WI38 (cell line): ENCODE data around the gene AGAP1.
A peak's percentile ranks its signal among the peaks of the same experiment; 100 is the strongest.

Experiments used
- H3K4me3 ChIP-seq: 2 replicates; pipeline ENCODE4 v1.5.1; 2011; ENCODE audit warnings: low read depth, mild to moderate bottlenecking, control low read depth, low read length
- TF ChIP-seq, protein P1 (sequence below): IDR thresholded peaks from 2 replicates; pipeline ENCODE4 v1.5.1; 2012; ENCODE audit warnings: low read depth, mild to moderate bottlenecking, control low read depth, low read length

The AGAP1 gene

DNA sequence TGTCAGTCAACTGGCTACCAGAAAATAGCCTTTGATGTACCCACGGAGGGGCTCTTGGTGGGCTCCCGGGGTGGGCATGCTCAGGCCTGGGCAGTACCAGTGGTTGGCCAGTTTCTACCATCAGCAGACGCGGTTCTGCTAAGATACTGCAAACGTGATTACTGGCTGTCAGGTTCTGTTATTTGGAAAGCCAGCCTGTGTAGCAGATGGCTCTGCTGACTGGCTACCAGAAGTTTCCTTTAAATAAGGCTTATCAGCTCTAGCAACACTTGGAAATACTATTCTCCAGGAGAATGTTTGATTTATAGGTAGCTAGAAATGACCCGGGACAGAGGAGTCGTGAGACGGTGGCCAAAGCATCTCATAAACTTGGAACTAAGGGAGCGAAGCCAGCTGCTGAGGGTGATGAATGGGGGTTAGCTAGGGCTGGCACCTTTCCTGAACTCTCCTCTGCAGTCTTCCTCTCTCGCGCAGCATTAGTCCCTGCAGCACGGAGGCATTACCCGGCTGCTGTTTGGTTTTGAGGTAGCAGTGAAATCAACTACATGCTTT is 171.9 kb downstream of the AGAP1 start:
- peak overlapping the region; percentile 41 for H3K4me3 ChIP-seq

GRCh38 chr2:235666213-235666781 is 172.5 kb downstream of the AGAP1 start:
- TF ChIP-seq, protein P1, sequence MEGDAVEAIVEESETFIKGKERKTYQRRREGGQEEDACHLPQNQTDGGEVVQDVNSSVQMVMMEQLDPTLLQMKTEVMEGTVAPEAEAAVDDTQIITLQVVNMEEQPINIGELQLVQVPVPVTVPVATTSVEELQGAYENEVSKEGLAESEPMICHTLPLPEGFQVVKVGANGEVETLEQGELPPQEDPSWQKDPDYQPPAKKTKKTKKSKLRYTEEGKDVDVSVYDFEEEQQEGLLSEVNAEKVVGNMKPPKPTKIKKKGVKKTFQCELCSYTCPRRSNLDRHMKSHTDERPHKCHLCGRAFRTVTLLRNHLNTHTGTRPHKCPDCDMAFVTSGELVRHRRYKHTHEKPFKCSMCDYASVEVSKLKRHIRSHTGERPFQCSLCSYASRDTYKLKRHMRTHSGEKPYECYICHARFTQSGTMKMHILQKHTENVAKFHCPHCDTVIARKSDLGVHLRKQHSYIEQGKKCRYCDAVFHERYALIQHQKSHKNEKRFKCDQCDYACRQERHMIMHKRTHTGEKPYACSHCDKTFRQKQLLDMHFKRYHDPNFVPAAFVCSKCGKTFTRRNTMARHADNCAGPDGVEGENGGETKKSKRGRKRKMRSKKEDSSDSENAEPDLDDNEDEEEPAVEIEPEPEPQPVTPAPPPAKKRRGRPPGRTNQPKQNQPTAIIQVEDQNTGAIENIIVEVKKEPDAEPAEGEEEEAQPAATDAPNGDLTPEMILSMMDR, result no peak
- peak overlapping the region; percentile 41 for H3K4me3 ChIP-seq

More for the DNA sequence above, 171.9 kb downstream of the AGAP1 start:
- TF ChIP-seq, protein P1, result no peak

DNA sequence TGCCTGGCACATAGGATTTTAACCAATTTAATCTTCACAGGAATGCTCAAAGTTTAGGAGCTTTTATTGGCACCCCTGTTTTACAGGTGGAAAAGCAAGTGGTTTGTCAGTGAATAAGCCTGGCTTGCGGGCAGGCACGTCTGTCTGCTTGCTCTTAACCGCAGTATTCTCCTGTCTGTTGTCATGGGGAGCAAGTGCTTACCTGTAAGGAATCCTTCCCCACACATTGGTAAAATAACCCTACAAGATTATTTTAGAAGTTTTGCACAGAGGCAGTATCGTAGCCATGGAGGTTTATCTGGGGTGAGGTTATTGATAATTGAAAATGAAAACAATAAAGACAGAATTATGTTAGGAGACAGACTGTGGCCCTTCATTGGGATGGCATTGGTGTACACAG is 174.9 kb downstream of the AGAP1 start:
- TF ChIP-seq, protein P1, result no peak
- no peak overlapping the region for H3K4me3 ChIP-seq

GRCh38 chr2:235669269-235669831 is 175.5 kb downstream of the AGAP1 start:
- TF ChIP-seq, protein P1, result no peak
- peak overlapping the region; percentile 47 for H3K4me3 ChIP-seq

- TF ChIP-seq, protein P1, result peak; percentile 23; the same call in 1 of the 2 replicates
- H3K4me3 ChIP-seq, result peak overlapping the region; percentile 40
Observed at GRCh38 chr2:235669983-235670962, 176.4 kb downstream of the AGAP1 start.

DNA sequence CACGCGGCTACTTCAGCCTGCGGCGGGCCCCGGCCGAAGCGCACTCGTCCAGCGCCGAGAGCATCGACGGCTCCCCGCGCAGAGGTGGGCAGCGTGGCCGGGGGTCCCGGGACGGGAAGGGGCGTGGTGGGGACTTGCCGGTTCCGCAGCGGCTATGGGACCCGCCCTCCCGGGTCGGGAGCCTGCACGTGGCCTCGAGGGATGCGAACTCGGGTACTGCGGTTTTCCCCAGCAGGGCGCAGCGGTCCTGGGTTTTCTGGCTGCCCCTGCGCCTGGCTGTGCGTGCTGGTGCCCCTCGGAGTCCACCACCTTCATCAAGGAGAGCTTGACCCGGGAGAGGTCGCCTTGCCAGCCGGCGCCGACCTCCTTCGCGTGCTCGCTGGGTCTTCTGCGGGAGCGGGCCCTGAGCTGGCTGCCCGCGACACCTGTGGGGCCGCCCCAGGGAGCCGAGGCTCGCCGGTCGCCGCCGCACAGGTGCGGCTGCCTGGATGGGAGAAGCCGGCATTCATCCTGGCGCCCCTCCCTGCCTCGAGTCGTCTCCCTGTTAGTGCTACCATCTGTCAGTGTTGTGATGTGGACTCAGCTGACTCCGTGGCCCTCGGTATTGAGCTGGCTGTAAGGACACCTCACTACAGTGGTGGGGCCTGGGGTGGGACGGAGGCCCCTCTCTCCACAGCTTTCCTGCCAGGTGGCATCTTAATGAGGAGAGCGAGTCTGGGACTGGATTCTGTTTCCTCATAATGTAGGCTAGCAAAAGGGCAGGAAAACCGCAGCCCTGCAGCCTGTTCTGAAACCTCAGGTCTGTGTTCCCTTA is 177.3 kb downstream of the AGAP1 start:
- TF ChIP-seq, protein P1, result no peak
- H3K4me3 ChIP-seq, result no peak overlapping the region; the same call in 1 of the 2 replicates
